GM23338 (cell line): ENCODE results near the gene RNF207. TPM values are rescaled to one million over a fixed set of nuclear protein-coding genes. Genes with fewer than 3 reads are reported as not detected.

ENCODE experiments used
- ATAC-seq: fragments of 200-7000 bp; cut with Tn5 transposase; 3 replicates; pipeline ENCODE4 v1.9.1; 2020
- DNase-seq: peaks from one replicate; pipeline ENCODE4 v3.0.0-alpha.2; 2015; ENCODE audit warnings: low spot score
- H2AFZ ChIP-seq: fragments of 200-600 bp; sonication (generic); 2 replicates; pipeline ENCODE4 v1.8.0; 2016; ENCODE audit warnings: antibody characterized with exemption, mild to moderate bottlenecking, moderate library complexity
- H3F3A ChIP-seq: fragments of 200-600 bp; sonication (generic); replicated peaks from 2 replicates; pipeline ENCODE4 v1.8.0; 2017; ENCODE audit warnings: antibody characterized with exemption, mixed run types, low read depth
- H3K27ac ChIP-seq: fragments of 200-600 bp; sonication (generic); 2 replicates; pipeline ENCODE4 v1.6.1; 2016; ENCODE audit warnings: low read depth
- H3K27me3 ChIP-seq: fragments of 200-600 bp; sonication (generic); 2 replicates; pipeline ENCODE4 v1.8.0; 2016; ENCODE audit warnings: mild to moderate bottlenecking, mixed run types, moderate library complexity; ENCODE audit not compliant: insufficient read depth
- H3K36me3 ChIP-seq: fragments of 200-600 bp; sonication (generic); 2 replicates; pipeline ENCODE4 v1.8.0; 2016; ENCODE audit warnings: mild to moderate bottlenecking; ENCODE audit not compliant: insufficient read depth
- H3K4me1 ChIP-seq: fragments of 200-600 bp; sonication (generic); 2 replicates; pipeline ENCODE4 v1.8.0; 2016; ENCODE audit warnings: mild to moderate bottlenecking, moderate library complexity; ENCODE audit not compliant: insufficient read depth
- H3K4me2 ChIP-seq: fragments of 200-600 bp; sonication (generic); 2 replicates; pipeline ENCODE4 v1.7.1; 2017; ENCODE audit warnings: mixed run types
- H3K4me3 ChIP-seq: fragments of 200-600 bp; sonication (generic); 2 replicates; pipeline ENCODE4 v1.6.1; 2016; ENCODE audit warnings: mixed run types
- H3K79me2 ChIP-seq: fragments of 200-600 bp; sonication (generic); replicated peaks from 2 replicates; pipeline ENCODE4 v1.8.0; 2017; ENCODE audit warnings: mild to moderate bottlenecking; ENCODE audit not compliant: insufficient read depth
- H3K9me2 ChIP-seq: fragments of 200-600 bp; sonication (generic); 2 replicates; pipeline ENCODE4 v1.8.0; 2017; ENCODE audit not compliant: insufficient read depth
- H4K20me1 ChIP-seq: fragments of 200-600 bp; sonication (generic); replicated peaks from 2 replicates; pipeline ENCODE4 v1.8.0; 2017; ENCODE audit warnings: mild to moderate bottlenecking; ENCODE audit not compliant: insufficient read depth
- H3K27ac Mint-ChIP-seq: 2 replicates; pipeline ENCODE4 v1.8.0; 2020; ENCODE audit warnings: inconsistent platforms, mild to moderate bottlenecking, moderate library complexity, mixed read lengths
- H3K27me3 Mint-ChIP-seq: 3 replicates; pipeline ENCODE4 v1.8.0; 2022; ENCODE audit warnings: low read depth, mild to moderate bottlenecking, moderate library complexity, mixed read lengths, inconsistent platforms; ENCODE audit not compliant: insufficient read depth, poor library complexity
- H3K36me3 Mint-ChIP-seq: 3 replicates; pipeline ENCODE4 v1.8.0; 2021; ENCODE audit warnings: low read depth, mild to moderate bottlenecking, inconsistent platforms, moderate library complexity, mixed read lengths
- H3K4me1 Mint-ChIP-seq: 3 replicates; pipeline ENCODE4 v1.8.0; 2020; ENCODE audit warnings: mild to moderate bottlenecking, inconsistent platforms, mixed read lengths
- H3K4me3 Mint-ChIP-seq: 3 replicates; pipeline ENCODE4 v1.8.0; 2021; ENCODE audit warnings: moderate library complexity, mild to moderate bottlenecking, inconsistent platforms, mixed read lengths
- H3K9me3 Mint-ChIP-seq: 3 replicates; pipeline ENCODE4 v1.8.0; 2020; ENCODE audit warnings: moderate library complexity, mild to moderate bottlenecking, inconsistent platforms, mixed read lengths
- CREB1 ChIP-seq: fragments of 250-450 bp; sonication (Bioruptor Pico); IDR thresholded peaks from 2 replicates; pipeline ENCODE4 v1.5.0; 2020; ENCODE audit warnings: low read depth, mild to moderate bottlenecking, moderate library complexity
- EZH2 ChIP-seq: fragments of 200-600 bp; sonication (generic); IDR thresholded peaks from one replicate; pipeline ENCODE4 v1.8.0; 2017; ENCODE audit warnings: antibody characterized with exemption, mild to moderate bottlenecking, low read depth; ENCODE audit not compliant: unreplicated experiment
- EZH2phosphoT487 ChIP-seq: fragments of 200-600 bp; sonication (generic); IDR thresholded peaks from one replicate; pipeline ENCODE4 v1.8.1; 2018; ENCODE audit warnings: antibody characterized with exemption; ENCODE audit not compliant: unreplicated experiment
- JUNB ChIP-seq: IDR thresholded peaks from one replicate; pipeline ENCODE4 v1.6.1; 2016; ENCODE audit warnings: antibody characterized with exemption; ENCODE audit not compliant: unreplicated experiment
- NANOG ChIP-seq: IDR thresholded peaks from 2 replicates; pipeline ENCODE4 v1.6.1; 2016; ENCODE audit warnings: antibody characterized with exemption, borderline replicate concordance
- POLR2AphosphoS5 ChIP-seq: IDR thresholded peaks from 2 replicates; pipeline ENCODE4 v1.6.1; 2016; ENCODE audit warnings: antibody characterized with exemption, low read depth
- STAT1 ChIP-seq: IDR thresholded peaks from one replicate; pipeline ENCODE4 v1.6.1; 2016; ENCODE audit warnings: antibody characterized with exemption; ENCODE audit not compliant: unreplicated experiment
- ZNF114 ChIP-seq: fragments of 250-450 bp; sonication (Bioruptor Pico); IDR thresholded peaks from 2 replicates; pipeline ENCODE4 v1.5.0; 2020; ENCODE audit warnings: mild to moderate bottlenecking, moderate library complexity
- ZNF331 ChIP-seq: fragments of 250-450 bp; sonication (Bioruptor Pico); IDR thresholded peaks from 2 replicates; pipeline ENCODE4 v1.5.0; 2020; ENCODE audit warnings: low read depth, mild to moderate bottlenecking, moderate library complexity
- polyA plus RNA-seq: library from polyadenylated mRNA; unstranded; fragments of >200 nt; fragmentation: Nextera tagmentation; extraction: Ambion mirVana; gene quantifications from 2 replicates; pipeline ENCODE4 v1.2.1, GENCODE V29; 2016
- total RNA-seq: library from RNA; depleted of rRNA; stranded (reverse); fragments of >200 nt; shearing (Covaris generic); gene quantifications from 2 replicates; pipeline ENCODE4 v1.2.3, GENCODE V29; 2014
- TF ChIP-seq, protein P1 (sequence below), 2 experiments: fragments of 200-600 bp in 1 of 2; sonication (generic) in 1 of 2; conservative IDR thresholded peaks; 2 replicates each; pipeline versions ENCODE4 v1.5.1 to v1.6.1; 2016 to 2017; ENCODE audit warnings: antibody characterized with exemption in 2 of 2, low read depth in 2 of 2, mild to moderate bottlenecking in 2 of 2, moderate library complexity in 1 of 2
- TF ChIP-seq, protein P2 (sequence below): IDR thresholded peaks from one replicate; pipeline ENCODE4 v1.6.1; 2018; ENCODE audit warnings: antibody characterized with exemption; ENCODE audit not compliant: unreplicated experiment
- TF ChIP-seq, protein P3 (sequence below): IDR thresholded peaks from 2 replicates; pipeline ENCODE4 v1.6.1; 2016; ENCODE audit warnings: antibody characterized with exemption
- TF ChIP-seq, protein P4 (sequence below): fragments of 250-450 bp; sonication (Bioruptor Pico); IDR thresholded peaks from 2 replicates; pipeline ENCODE4 v1.5.0; 2020; ENCODE audit warnings: mild to moderate bottlenecking, moderate library complexity

The RNF207 gene
- total and polyA plus RNA-seq, 2 experiments from 2014 or later = 1.7 to 2.9 TPM

DNA sequence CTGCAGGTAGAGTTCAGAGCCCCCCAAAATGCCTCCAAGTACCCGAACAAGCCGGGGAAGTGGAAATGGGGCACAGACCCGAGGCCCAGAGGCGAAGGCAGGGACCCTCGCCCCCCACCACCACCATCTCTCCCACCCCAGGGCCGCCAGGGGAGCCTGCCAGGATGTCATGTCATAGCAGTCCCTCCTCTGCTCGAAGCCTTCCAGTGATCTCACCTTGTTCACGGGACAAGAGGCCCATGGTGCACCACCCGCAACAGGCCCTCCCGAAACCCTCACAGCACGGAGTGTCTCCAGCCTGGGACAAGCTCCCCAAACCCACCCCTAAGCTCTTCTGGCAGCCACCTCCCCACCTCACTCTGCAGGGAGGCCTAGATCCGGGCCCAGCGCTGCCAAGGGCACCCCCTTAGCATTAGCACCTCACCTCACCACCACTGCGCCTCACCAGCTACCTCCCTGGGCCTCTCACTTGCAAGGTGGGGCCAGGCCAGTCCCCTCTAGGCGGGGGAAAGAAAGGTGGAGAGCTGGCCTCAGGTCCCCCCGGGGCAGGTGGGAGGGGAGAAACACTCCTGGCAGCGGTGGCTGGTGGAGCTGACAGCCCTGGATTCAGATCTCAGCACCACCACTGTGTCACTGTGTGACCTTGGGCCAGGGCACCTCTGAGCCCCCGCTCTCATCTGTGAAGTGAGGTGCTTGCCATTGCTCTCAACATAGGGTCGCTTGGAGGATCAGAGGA lies 39.1 kb upstream of the RNF207 start:
- H3K4me3 ChIP-seq = no peak overlapping the region
- H3K27me3 ChIP-seq = no peaks in the 10 kb centered on the region
- H3K4me1 Mint-ChIP-seq = peaks cover 12% of the 10 kb centered on the region
- H3K4me2 ChIP-seq = no peak overlapping the region
- H3F3A ChIP-seq = 0 out of 2 replicates have a peak, but pooled peaks cover 2% of the 10 kb centered on the region
- ATAC-seq (no peak), DNase-seq (no peak)
- no peaks in the 10 kb centered on the region for H3K9me3 Mint-ChIP-seq
- H4K20me1 ChIP-seq = no peaks in the 10 kb centered on the region
- no peaks in the 10 kb centered on the region for H3K79me2 ChIP-seq
- H2AFZ ChIP-seq = no peak overlapping the region
- no peaks in the 10 kb centered on the region for H3K36me3 ChIP-seq
- no peak overlapping the region for H3K27ac ChIP-seq
- TF ChIP-seq EZH2 = no peak
- TF ChIP-seq, protein P1, sequence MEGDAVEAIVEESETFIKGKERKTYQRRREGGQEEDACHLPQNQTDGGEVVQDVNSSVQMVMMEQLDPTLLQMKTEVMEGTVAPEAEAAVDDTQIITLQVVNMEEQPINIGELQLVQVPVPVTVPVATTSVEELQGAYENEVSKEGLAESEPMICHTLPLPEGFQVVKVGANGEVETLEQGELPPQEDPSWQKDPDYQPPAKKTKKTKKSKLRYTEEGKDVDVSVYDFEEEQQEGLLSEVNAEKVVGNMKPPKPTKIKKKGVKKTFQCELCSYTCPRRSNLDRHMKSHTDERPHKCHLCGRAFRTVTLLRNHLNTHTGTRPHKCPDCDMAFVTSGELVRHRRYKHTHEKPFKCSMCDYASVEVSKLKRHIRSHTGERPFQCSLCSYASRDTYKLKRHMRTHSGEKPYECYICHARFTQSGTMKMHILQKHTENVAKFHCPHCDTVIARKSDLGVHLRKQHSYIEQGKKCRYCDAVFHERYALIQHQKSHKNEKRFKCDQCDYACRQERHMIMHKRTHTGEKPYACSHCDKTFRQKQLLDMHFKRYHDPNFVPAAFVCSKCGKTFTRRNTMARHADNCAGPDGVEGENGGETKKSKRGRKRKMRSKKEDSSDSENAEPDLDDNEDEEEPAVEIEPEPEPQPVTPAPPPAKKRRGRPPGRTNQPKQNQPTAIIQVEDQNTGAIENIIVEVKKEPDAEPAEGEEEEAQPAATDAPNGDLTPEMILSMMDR (conservative IDR thresholded peaks at IDR 0.05; ENCODE audit: low read depth in 2 of 2) = no peak
- TF ChIP-seq, protein P2, sequence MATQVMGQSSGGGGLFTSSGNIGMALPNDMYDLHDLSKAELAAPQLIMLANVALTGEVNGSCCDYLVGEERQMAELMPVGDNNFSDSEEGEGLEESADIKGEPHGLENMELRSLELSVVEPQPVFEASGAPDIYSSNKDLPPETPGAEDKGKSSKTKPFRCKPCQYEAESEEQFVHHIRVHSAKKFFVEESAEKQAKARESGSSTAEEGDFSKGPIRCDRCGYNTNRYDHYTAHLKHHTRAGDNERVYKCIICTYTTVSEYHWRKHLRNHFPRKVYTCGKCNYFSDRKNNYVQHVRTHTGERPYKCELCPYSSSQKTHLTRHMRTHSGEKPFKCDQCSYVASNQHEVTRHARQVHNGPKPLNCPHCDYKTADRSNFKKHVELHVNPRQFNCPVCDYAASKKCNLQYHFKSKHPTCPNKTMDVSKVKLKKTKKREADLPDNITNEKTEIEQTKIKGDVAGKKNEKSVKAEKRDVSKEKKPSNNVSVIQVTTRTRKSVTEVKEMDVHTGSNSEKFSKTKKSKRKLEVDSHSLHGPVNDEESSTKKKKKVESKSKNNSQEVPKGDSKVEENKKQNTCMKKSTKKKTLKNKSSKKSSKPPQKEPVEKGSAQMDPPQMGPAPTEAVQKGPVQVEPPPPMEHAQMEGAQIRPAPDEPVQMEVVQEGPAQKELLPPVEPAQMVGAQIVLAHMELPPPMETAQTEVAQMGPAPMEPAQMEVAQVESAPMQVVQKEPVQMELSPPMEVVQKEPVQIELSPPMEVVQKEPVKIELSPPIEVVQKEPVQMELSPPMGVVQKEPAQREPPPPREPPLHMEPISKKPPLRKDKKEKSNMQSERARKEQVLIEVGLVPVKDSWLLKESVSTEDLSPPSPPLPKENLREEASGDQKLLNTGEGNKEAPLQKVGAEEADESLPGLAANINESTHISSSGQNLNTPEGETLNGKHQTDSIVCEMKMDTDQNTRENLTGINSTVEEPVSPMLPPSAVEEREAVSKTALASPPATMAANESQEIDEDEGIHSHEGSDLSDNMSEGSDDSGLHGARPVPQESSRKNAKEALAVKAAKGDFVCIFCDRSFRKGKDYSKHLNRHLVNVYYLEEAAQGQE = no peak
- TF ChIP-seq JUNB = no peak
- TF ChIP-seq POLR2AphosphoS5 = no peak
- no peak for TF ChIP-seq STAT1
- TF ChIP-seq ZNF331 (CRISPR knock-in tag) = no peak
- no peak for TF ChIP-seq EZH2phosphoT487
- TF ChIP-seq, protein P3, sequence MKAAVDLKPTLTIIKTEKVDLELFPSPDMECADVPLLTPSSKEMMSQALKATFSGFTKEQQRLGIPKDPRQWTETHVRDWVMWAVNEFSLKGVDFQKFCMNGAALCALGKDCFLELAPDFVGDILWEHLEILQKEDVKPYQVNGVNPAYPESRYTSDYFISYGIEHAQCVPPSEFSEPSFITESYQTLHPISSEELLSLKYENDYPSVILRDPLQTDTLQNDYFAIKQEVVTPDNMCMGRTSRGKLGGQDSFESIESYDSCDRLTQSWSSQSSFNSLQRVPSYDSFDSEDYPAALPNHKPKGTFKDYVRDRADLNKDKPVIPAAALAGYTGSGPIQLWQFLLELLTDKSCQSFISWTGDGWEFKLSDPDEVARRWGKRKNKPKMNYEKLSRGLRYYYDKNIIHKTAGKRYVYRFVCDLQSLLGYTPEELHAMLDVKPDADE = no peak
- TF ChIP-seq, protein P4, sequence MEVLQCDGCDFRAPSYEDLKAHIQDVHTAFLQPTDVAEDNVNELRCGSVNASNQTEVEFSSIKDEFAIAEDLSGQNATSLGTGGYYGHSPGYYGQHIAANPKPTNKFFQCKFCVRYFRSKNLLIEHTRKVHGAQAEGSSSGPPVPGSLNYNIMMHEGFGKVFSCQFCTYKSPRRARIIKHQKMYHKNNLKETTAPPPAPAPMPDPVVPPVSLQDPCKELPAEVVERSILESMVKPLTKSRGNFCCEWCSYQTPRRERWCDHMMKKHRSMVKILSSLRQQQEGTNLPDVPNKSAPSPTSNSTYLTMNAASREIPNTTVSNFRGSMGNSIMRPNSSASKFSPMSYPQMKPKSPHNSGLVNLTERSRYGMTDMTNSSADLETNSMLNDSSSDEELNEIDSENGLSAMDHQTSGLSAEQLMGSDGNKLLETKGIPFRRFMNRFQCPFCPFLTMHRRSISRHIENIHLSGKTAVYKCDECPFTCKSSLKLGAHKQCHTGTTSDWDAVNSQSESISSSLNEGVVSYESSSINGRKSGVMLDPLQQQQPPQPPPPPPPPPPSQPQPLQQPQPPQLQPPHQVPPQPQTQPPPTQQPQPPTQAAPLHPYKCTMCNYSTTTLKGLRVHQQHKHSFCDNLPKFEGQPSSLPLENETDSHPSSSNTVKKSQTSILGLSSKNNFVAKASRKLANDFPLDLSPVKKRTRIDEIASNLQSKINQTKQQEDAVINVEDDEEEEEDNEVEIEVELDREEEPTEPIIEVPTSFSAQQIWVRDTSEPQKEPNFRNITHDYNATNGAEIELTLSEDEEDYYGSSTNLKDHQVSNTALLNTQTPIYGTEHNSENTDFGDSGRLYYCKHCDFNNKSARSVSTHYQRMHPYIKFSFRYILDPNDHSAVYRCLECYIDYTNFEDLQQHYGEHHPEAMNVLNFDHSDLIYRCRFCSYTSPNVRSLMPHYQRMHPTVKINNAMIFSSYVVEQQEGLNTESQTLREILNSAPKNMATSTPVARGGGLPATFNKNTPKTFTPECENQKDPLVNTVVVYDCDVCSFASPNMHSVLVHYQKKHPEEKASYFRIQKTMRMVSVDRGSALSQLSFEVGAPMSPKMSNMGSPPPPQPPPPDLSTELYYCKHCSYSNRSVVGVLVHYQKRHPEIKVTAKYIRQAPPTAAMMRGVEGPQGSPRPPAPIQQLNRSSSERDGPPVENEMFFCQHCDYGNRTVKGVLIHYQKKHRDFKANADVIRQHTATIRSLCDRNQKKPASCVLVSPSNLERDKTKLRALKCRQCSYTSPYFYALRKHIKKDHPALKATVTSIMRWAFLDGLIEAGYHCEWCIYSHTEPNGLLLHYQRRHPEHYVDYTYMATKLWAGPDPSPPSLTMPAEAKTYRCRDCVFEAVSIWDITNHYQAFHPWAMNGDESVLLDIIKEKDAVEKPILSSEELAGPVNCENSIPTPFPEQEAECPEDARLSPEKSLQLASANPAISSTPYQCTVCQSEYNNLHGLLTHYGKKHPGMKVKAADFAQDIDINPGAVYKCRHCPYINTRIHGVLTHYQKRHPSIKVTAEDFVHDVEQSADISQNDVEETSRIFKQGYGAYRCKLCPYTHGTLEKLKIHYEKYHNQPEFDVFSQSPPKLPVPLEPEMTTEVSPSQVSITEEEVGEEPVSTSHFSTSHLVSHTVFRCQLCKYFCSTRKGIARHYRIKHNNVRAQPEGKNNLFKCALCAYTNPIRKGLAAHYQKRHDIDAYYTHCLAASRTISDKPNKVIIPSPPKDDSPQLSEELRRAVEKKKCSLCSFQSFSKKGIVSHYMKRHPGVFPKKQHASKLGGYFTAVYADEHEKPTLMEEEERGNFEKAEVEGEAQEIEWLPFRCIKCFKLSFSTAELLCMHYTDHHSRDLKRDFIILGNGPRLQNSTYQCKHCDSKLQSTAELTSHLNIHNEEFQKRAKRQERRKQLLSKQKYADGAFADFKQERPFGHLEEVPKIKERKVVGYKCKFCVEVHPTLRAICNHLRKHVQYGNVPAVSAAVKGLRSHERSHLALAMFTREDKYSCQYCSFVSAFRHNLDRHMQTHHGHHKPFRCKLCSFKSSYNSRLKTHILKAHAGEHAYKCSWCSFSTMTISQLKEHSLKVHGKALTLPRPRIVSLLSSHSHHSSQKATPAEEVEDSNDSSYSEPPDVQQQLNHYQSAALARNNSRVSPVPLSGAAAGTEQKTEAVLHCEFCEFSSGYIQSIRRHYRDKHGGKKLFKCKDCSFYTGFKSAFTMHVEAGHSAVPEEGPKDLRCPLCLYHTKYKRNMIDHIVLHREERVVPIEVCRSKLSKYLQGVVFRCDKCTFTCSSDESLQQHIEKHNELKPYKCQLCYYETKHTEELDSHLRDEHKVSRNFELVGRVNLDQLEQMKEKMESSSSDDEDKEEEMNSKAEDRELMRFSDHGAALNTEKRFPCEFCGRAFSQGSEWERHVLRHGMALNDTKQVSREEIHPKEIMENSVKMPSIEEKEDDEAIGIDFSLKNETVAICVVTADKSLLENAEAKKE (CRISPR knock-in tag) = no peak
- no peak for TF ChIP-seq ZNF114 (CRISPR knock-in tag)
- TF ChIP-seq NANOG = no peak
- no peak for TF ChIP-seq CREB1
- peaks cover 10% of the 10 kb centered on the region for H3K27me3 Mint-ChIP-seq
- H3K36me3 Mint-ChIP-seq = no peaks in the 10 kb centered on the region
- no peaks in the 10 kb centered on the region for H3K9me2 ChIP-seq
- H3K27ac Mint-ChIP-seq = no peak overlapping the region
- no peak overlapping the region for H3K4me3 Mint-ChIP-seq
- no peaks in the 10 kb centered on the region for H3K4me1 ChIP-seq
